Type B pancreatic cell (in vitro differentiated cells): ENCODE measurements around the gene SLC25A44. TPM values are rescaled to one million over a fixed set of nuclear protein-coding genes. Genes with fewer than 3 reads are reported as not detected.

Source experiments
- DNase-seq: peaks from one replicate; pipeline ENCODE4 v3.0.0; 2021; ENCODE audit warnings: mixed read lengths; ENCODE audit not compliant: unreplicated experiment; ENCODE audit errors: extremely low spot score
- H3K27ac Mint-ChIP-seq: 2 replicates; pipeline ENCODE4 v1.8.0; 2021; ENCODE audit warnings: mild to moderate bottlenecking, mixed read lengths
- H3K27me3 Mint-ChIP-seq: 2 replicates; pipeline ENCODE4 v1.8.0; 2021; ENCODE audit warnings: mixed read lengths
- H3K36me3 Mint-ChIP-seq: 2 replicates; pipeline ENCODE4 v1.8.0; 2021; ENCODE audit warnings: mixed read lengths
- H3K4me1 Mint-ChIP-seq: one replicate; pipeline ENCODE4 v1.8.0; 2021; ENCODE audit warnings: mixed read lengths; ENCODE audit not compliant: unreplicated experiment
- H3K4me3 Mint-ChIP-seq: 2 replicates; pipeline ENCODE4 v1.8.0; 2021; ENCODE audit warnings: mild to moderate bottlenecking, mixed read lengths
- H3K9me3 Mint-ChIP-seq: 2 replicates; pipeline ENCODE4 v1.8.0; 2021; ENCODE audit warnings: mixed read lengths
- CTCF ChIP-seq: fragments of 200-600 bp; sonication (generic); conservative IDR thresholded peaks from 2 replicates; pipeline ENCODE4 v1.5.0; 2021; ENCODE audit warnings: antibody characterized with exemption, mild to moderate bottlenecking
- total RNA-seq: library from RNA; stranded (reverse); gene quantifications from 2 replicates; pipeline ENCODE4 v1.2.1, GENCODE V29; 2021; ENCODE audit warnings: low replicate concordance

SLC25A44 gene
- total RNA-seq, 1 donor from 2014 or later = 18.6 TPM

GRCh38 chr1:156226116-156226538, 32.2 kb downstream of the SLC25A44 start:
- Mint-ChIP-seq H3K4me3 (no peak overlapping the region), H3K27ac (no peak overlapping the region), H3K4me1 (peaks cover 5% of the 10 kb centered on the region), H3K9me3 (no peaks in the 10 kb centered on the region), H3K27me3 (no peaks in the 10 kb centered on the region), H3K36me3 (peaks cover 19% of the 10 kb centered on the region)
- TF ChIP-seq CTCF = no peak
- no peak for DNase-seq

GRCh38 chr1:156226782-156227181, 32.9 kb downstream of the SLC25A44 start:
- DNase-seq = no peak
- Mint-ChIP-seq H3K9me3 (no peaks in the 10 kb centered on the region), H3K4me3 (no peak overlapping the region), H3K27me3 (no peaks in the 10 kb centered on the region), H3K4me1 (peaks cover 5% of the 10 kb centered on the region), H3K36me3 (peaks cover 17% of the 10 kb centered on the region), H3K27ac (no peak overlapping the region)
- no peak for TF ChIP-seq CTCF

GRCh38 chr1:156228501-156228900, 34.6 kb downstream of the SLC25A44 start:
- no peak for TF ChIP-seq CTCF
- no peak for DNase-seq
- Mint-ChIP-seq H3K9me3 (no peaks in the 10 kb centered on the region), H3K36me3 (peaks cover 15% of the 10 kb centered on the region), H3K4me3 (no peak overlapping the region), H3K4me1 (peaks cover 5% of the 10 kb centered on the region), H3K27me3 (no peaks in the 10 kb centered on the region), H3K27ac (no peak overlapping the region)

- no peak overlapping the region for H3K27ac Mint-ChIP-seq
- H3K4me3 Mint-ChIP-seq = no peak overlapping the region
- TF ChIP-seq CTCF = no peak
- peaks cover 5% of the 10 kb centered on the region for H3K4me1 Mint-ChIP-seq
- no peak for DNase-seq
- peaks cover 16% of the 10 kb centered on the region for H3K36me3 Mint-ChIP-seq
- no peaks in the 10 kb centered on the region for H3K27me3 Mint-ChIP-seq
- no peaks in the 10 kb centered on the region for H3K9me3 Mint-ChIP-seq
Observed at GRCh38 chr1:156229809-156230472, 36.0 kb downstream of the SLC25A44 start.

GRCh38 chr1:156230473-156230837, 36.6 kb downstream of the SLC25A44 start:
- no peaks in the 10 kb centered on the region for H3K27me3 Mint-ChIP-seq
- no peak overlapping the region for H3K4me3 Mint-ChIP-seq
- peaks cover 13% of the 10 kb centered on the region for H3K36me3 Mint-ChIP-seq
- peaks cover 2% of the 10 kb centered on the region for H3K4me1 Mint-ChIP-seq
- H3K27ac Mint-ChIP-seq = no peak overlapping the region
- DNase-seq = no peak
- no peaks in the 10 kb centered on the region for H3K9me3 Mint-ChIP-seq
- TF ChIP-seq CTCF = no peak
